Esophagus squamous epithelium (tissue), 5 donors: ENCODE measurements around the gene ZNF256. TPM values are rescaled to one million over a fixed set of nuclear protein-coding genes. Genes with fewer than 3 reads are reported as not detected.

ENCODE experiments used
- DNase-seq: peaks from one replicate; lab custom pipeline; 2025; lab: John Stamatoyannopoulos, UW
- H3K27ac ChIP-seq, 4 donors: fragments of 200-600 bp; sonication (generic); one replicate each; pipeline ENCODE4 v1.5.1; 2016 to 2019; ENCODE audit warnings: mild to moderate bottlenecking in 1 of 4
- H3K27me3 ChIP-seq, 4 donors: fragments of 200-600 bp; sonication (generic); 1 replicate in 3 of 4; 2 replicates in 1 of 4; pipeline versions ENCODE4 v1.5.1 to v1.6.0; 2017 to 2021; ENCODE audit warnings: antibody characterized with exemption in 1 of 4
- H3K36me3 ChIP-seq, 3 donors: fragments of 200-600 bp; sonication (generic); one replicate each; pipeline ENCODE4 v1.5.1; 2016 to 2019
- H3K4me1 ChIP-seq, 3 donors: fragments of 200-600 bp; sonication (generic); one replicate each; pipeline ENCODE4 v1.5.1; 2017 to 2019
- H3K4me3 ChIP-seq, 4 donors: fragments of 200-600 bp; sonication (generic); 1 replicate in 3 of 4; 2 replicates in 1 of 4; pipeline ENCODE4 v1.5.1; 2016 to 2019; ENCODE audit warnings: mild to moderate bottlenecking in 2 of 4, moderate library complexity in 1 of 4
- H3K9me3 ChIP-seq, 3 donors: fragments of 200-600 bp; sonication (generic); one replicate each; pipeline ENCODE4 v1.5.1; 2016 to 2019
- CTCF ChIP-seq, 6 experiments: fragments of 450-650 bp in 4 of 6; fragments of 200-600 bp in 2 of 6; sonication (generic) in 2 of 6; IDR thresholded peaks; one replicate each; pipeline ENCODE4 v1.5.1; 2016 to 2019; ENCODE audit warnings: antibody characterized with exemption in 6 of 6, mild to moderate bottlenecking in 4 of 6, moderate library complexity in 4 of 6
- POLR2A ChIP-seq, 4 donors: fragments of 450-650 bp; IDR thresholded peaks; one replicate each; pipeline ENCODE4 v1.6.1; 2017; ENCODE audit warnings: antibody characterized with exemption in 4 of 4, mild to moderate bottlenecking in 4 of 4, moderate library complexity in 3 of 4
- WGBS, 2 donors: methylation state at CpG; one replicate each; pipeline ENCODE4 v1.1.5; 2018; 5-methylcytosine and 5-hydroxymethylcytosine counted together
- intact Hi-C: fragments of 100-400 bp; cut with DNase I; formaldehyde crosslinking; loops from one replicate; pipeline ENCODE4 v1.15.0; 2022
- total RNA-seq, 4 donors: library from RNA; depleted of rRNA; stranded (reverse); fragments of >200 nt; gene quantifications; one replicate each; pipeline ENCODE4 v1.1.0, GENCODE V29; 2016
- donor health status: DM: yes; HTN: yes; CAD: no.

The ZNF256 gene
- total RNA-seq, 4 donors from 2014 or later: 1.7 to 6.3 (median 2.4) TPM

GRCh38 chr19:57964761-57965160 lies 17.3 kb upstream of the ZNF256 start:
- intact Hi-C loops: no loop called here
- 77 to 91% methylated on average over 8 of the region's 8 CpGs for WGBS, 2 donors
- Histone ChIP-seq H3K4me3 (no peak overlapping the region), H3K27ac (no peak overlapping the region), H3K4me1 (no peaks in the 10 kb centered on the region), H3K9me3 (peaks cover 0 to 99% (median 64%) of the 10 kb centered on the region in 3 donors), H3K36me3 (peaks cover 0 to 22% (median 0%) of the 10 kb centered on the region in 3 donors), H3K27me3 (no peaks in the 10 kb centered on the region)
- no peak for DNase-seq
- TF ChIP-seq POLR2A (IDR thresholded peaks at IDR 0.05) (no peak), CTCF (IDR thresholded peaks at IDR 0.05) (no peak)

- WGBS, 2 donors: 85 to 88% methylated on average over 1 of the region's 1 CpG
- H3K36me3 ChIP-seq: peaks cover 0 to 15% (median 0%) of the 10 kb centered on the region in 3 donors
- no peak overlapping the region for H3K27ac ChIP-seq
- H3K27me3 ChIP-seq: no peaks in the 10 kb centered on the region
- no peak for TF ChIP-seq CTCF (IDR thresholded peaks at IDR 0.05)
- TF ChIP-seq POLR2A (IDR thresholded peaks at IDR 0.05): no peak
- H3K4me1 ChIP-seq: no peaks in the 10 kb centered on the region
- intact Hi-C loops: no loop called here
- H3K4me3 ChIP-seq: no peak overlapping the region
- H3K9me3 ChIP-seq: peaks cover 0 to 99% (median 66%) of the 10 kb centered on the region in 3 donors
- DNase-seq: no peak
These were observed 14.3 kb upstream of the ZNF256 start for GRCh38 chr19:57961785-57962184.

GRCh38 chr19:57954996-57955395 lies 7.5 kb upstream of the ZNF256 start:
- H3K27ac ChIP-seq: no peak overlapping the region
- intact Hi-C loops: no loop called here
- H3K27me3 ChIP-seq: no peaks in the 10 kb centered on the region
- WGBS, 2 donors: 86 to 100% methylated on average over 2 to 4 of the region's 4 CpGs
- no peak overlapping the region for H3K4me3 ChIP-seq
- no peaks in the 10 kb centered on the region for H3K4me1 ChIP-seq
- peaks cover 0 to 74% (median 40%) of the 10 kb centered on the region in 3 donors for H3K9me3 ChIP-seq
- no peaks in the 10 kb centered on the region for H3K36me3 ChIP-seq
- no peak for DNase-seq
- no peak for TF ChIP-seq CTCF (IDR thresholded peaks at IDR 0.05)
- no peak for TF ChIP-seq POLR2A (IDR thresholded peaks at IDR 0.05)

- no peak for TF ChIP-seq POLR2A (IDR thresholded peaks at IDR 0.05)
- no peak for TF ChIP-seq CTCF (IDR thresholded peaks at IDR 0.05)
- intact Hi-C loops: no loop called here
- no peak for DNase-seq
- Histone ChIP-seq H3K4me1 (peaks cover 6 to 21% (median 9%) of the 10 kb centered on the region in 3 donors), H3K36me3 (peaks cover 0 to 8% (median 0%) of the 10 kb centered on the region in 3 donors), H3K27ac (no peak overlapping the region), H3K4me3 (no peak overlapping the region), H3K27me3 (no peaks in the 10 kb centered on the region), H3K9me3 (peaks cover 0 to 47% (median 11%) of the 10 kb centered on the region in 3 donors)
- WGBS, 2 donors: 91% methylated on average over 7 of the region's 12 CpGs
These were observed 2.2 kb upstream of the ZNF256 start for GRCh38 chr19:57949702-57950101.

GRCh38 chr19:57949296-57949695 lies 1.8 kb upstream of the ZNF256 start:
- DNase-seq: no peak
- intact Hi-C loops: no loop called here
- TF ChIP-seq CTCF (IDR thresholded peaks at IDR 0.05): no peak
- no peak for TF ChIP-seq POLR2A (IDR thresholded peaks at IDR 0.05)

More at GRCh38 chr19:57949296-57949695, 1.8 kb upstream of the ZNF256 start:
- Histone ChIP-seq H3K4me1 (peaks cover 6 to 21% (median 9%) of the 10 kb centered on the region in 3 donors), H3K36me3 (peaks cover 0 to 12% (median 2%) of the 10 kb centered on the region in 3 donors), H3K27ac (no peak overlapping the region), H3K9me3 (peaks cover 0 to 47% (median 15%) of the 10 kb centered on the region in 3 donors), H3K4me3 (no peak overlapping the region), H3K27me3 (no peaks in the 10 kb centered on the region)
- WGBS, 2 donors: 88 to 95% methylated on average over 5 to 9 of the region's 24 CpGs
